ENCODE data around the gene TMIGD2.

GRCh38 chr19:4347521-4347920, 45.3 kb upstream of the TMIGD2 start:
- no peak for TF ChIP-seq CTCF (IDR thresholded peaks at IDR 0.05; ENCODE audit: poor library complexity)
- TF ChIP-seq EZH2 (IDR thresholded peaks at IDR 0.05; ENCODE audit: borderline replicate concordance) = no peak
